GM12892 (cell line): ENCODE results near the gene ARHGEF4.
"Not testable (repeated sequence)": the region's sequence is repeated elsewhere in the genome, so short reads cannot be mapped to it uniquely, and the experiment has no call there.

Experiments used
- DNase-seq: peaks from one replicate; pipeline ENCODE4 v3.0.0; 2011; ENCODE audit not compliant: insufficient read length
- FAIRE-seq: peaks from 2 replicates; lab custom pipeline; 2011; peaks lifted over from hg19 to GRCh38; lab: Jason Lieb, UNC
- POLR2A ChIP-seq: IDR thresholded peaks from 2 replicates; pipeline ENCODE4 v1.6.1; 2011; ENCODE audit warnings: low read depth, low read length, control low read depth
- POLR2AphosphoS5 ChIP-seq: IDR thresholded peaks from 2 replicates; pipeline ENCODE4 v1.6.1; 2011; ENCODE audit warnings: low read depth, low read length, control low read depth
- TAF1 ChIP-seq: IDR thresholded peaks from 2 replicates; pipeline ENCODE4 v1.6.1; 2011; ENCODE audit warnings: low read depth, mild to moderate bottlenecking, control low read depth, low read length, borderline replicate concordance

The ARHGEF4 gene

GRCh38 chr2:130884013-130884412 lies 47.3 kb downstream of the ARHGEF4 start:
- TF ChIP-seq TAF1 (no peak), POLR2A (no peak), POLR2AphosphoS5 (no peak)
- DNase-seq (no peak), FAIRE-seq (no peak)

- FAIRE-seq (no peak), DNase-seq (no peak)
- no peak for TF ChIP-seq POLR2A
- TF ChIP-seq POLR2AphosphoS5: no peak
- TF ChIP-seq TAF1: no peak
These were observed 47.8 kb downstream of the ARHGEF4 start for GRCh38 chr2:130884503-130884902.

- DNase-seq (no peak), FAIRE-seq (no peak)
- TF ChIP-seq TAF1 (no peak), POLR2AphosphoS5 (no peak), POLR2A (no peak)
These were observed 50.9 kb downstream of the ARHGEF4 start for GRCh38 chr2:130887643-130888042.

- no peak for FAIRE-seq
- TF ChIP-seq TAF1 (no peak), POLR2A (no peak), POLR2AphosphoS5 (no peak)
- no peak for DNase-seq
These were observed 54.4 kb downstream of the ARHGEF4 start for GRCh38 chr2:130890941-130891669.

GRCh38 chr2:130891966-130892365 lies 55.3 kb downstream of the ARHGEF4 start:
- no peak for TF ChIP-seq POLR2A
- TF ChIP-seq TAF1: no peak
- no peak for TF ChIP-seq POLR2AphosphoS5
- no peak for DNase-seq
- no peak for FAIRE-seq

GRCh38 chr2:130892793-130893785 lies 56.4 kb downstream of the ARHGEF4 start:
- TF ChIP-seq TAF1 (no peak), POLR2AphosphoS5 (no peak), POLR2A (no peak)
- no peak for FAIRE-seq
- DNase-seq: no peak

GRCh38 chr2:130894326-130894942 lies 57.7 kb downstream of the ARHGEF4 start:
- no peak for DNase-seq
- TF ChIP-seq POLR2AphosphoS5 (no peak), TAF1 (no peak), POLR2A (no peak)
- no peak for FAIRE-seq

- TF ChIP-seq POLR2AphosphoS5 (no peak), TAF1 (no peak)
- no peak for DNase-seq
- FAIRE-seq: no peak
These were observed 60.1 kb downstream of the ARHGEF4 start for GRCh38 chr2:130896813-130897212.

- FAIRE-seq: no peak
These were observed 61.8 kb downstream of the ARHGEF4 start for GRCh38 chr2:130898553-130898952.

GRCh38 chr2:130899306-130899705 lies 62.6 kb downstream of the ARHGEF4 start:
- TF ChIP-seq POLR2AphosphoS5 (no peak), TAF1 (no peak), POLR2A (no peak)
- no peak for DNase-seq
- FAIRE-seq: no peak

More at GRCh38 chr2:130898553-130898952, 61.8 kb downstream of the ARHGEF4 start:
- DNase-seq: no peak
- no peak for TF ChIP-seq POLR2A

- FAIRE-seq: no peak
- TF ChIP-seq TAF1 (no peak), POLR2A (no peak), POLR2AphosphoS5 (no peak)
- no peak for DNase-seq
These were observed 64.3 kb downstream of the ARHGEF4 start for GRCh38 chr2:130901061-130901460.

- not testable (repeated sequence) for FAIRE-seq, DNase-seq
These were observed 64.9 kb downstream of the ARHGEF4 start for GRCh38 chr2:130901626-130902025.
